MM.1S (cell line): ENCODE data around the gene SUV39H2.

Experiments
- EZH2 ChIP-seq: fragments of 300-600 bp; sonication (generic); optimal IDR thresholded peaks from 2 replicates; pipeline ENCODE3; 2017; ENCODE audit warnings: low read depth, mild to moderate bottlenecking, antibody characterized with exemption, low read length, mixed read lengths
- EZH2phosphoT487 ChIP-seq: fragments of 300-600 bp; sonication (generic); IDR thresholded peaks from 2 replicates; pipeline ENCODE4 v1.6.1; 2018; ENCODE audit warnings: antibody characterized with exemption, low read length
- TF ChIP-seq, protein P1 (sequence below): fragments of 300-600 bp; sonication (generic); IDR thresholded peaks from 2 replicates; pipeline ENCODE4 v1.5.1; 2016; ENCODE audit warnings: antibody characterized with exemption, low read length, mixed read lengths

DNA sequence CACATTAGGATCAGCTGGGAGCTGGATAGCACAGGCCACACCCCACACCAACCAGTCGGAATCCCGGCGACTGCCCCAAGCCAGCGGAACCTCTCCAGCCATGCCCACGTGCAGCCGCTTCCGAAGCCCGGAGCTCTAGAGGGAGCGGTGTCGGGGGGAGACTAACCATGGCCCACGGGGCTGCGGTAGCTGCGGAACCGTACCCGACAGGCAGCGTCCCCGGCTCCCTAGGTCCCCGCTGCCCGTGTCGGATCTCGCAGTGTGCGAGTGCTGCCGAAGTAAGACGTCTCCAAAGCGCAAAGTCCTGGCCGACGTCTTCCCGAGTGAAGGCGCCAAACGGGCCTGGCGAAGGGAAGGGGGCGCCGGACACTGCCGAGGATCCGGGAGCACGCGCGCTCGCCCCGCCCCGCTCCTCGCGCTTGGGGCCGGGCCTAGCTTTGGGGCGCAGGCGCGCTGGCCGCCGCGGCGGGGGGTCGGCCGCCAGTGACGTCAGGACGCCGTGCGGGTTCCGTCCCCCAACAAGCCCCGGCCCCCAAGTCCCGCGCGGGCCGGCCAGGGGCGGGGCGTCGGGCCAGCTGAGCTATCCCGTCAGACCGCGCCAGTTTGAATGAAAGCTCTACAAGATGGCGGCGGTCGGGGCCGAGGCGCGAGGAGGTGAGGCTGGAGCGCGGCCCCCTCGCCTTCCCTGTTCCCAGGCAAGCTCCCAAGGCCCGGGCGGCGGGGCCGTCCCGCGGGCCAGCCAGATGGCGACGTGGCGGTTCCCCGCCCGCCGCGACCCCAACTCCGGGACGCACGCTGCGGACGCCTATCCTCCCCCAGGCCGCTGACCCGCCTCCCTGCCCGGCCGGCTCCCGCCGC is at the start of gene SUV39H2:
- TF ChIP-seq, protein P1, sequence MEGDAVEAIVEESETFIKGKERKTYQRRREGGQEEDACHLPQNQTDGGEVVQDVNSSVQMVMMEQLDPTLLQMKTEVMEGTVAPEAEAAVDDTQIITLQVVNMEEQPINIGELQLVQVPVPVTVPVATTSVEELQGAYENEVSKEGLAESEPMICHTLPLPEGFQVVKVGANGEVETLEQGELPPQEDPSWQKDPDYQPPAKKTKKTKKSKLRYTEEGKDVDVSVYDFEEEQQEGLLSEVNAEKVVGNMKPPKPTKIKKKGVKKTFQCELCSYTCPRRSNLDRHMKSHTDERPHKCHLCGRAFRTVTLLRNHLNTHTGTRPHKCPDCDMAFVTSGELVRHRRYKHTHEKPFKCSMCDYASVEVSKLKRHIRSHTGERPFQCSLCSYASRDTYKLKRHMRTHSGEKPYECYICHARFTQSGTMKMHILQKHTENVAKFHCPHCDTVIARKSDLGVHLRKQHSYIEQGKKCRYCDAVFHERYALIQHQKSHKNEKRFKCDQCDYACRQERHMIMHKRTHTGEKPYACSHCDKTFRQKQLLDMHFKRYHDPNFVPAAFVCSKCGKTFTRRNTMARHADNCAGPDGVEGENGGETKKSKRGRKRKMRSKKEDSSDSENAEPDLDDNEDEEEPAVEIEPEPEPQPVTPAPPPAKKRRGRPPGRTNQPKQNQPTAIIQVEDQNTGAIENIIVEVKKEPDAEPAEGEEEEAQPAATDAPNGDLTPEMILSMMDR = no peak
- TF ChIP-seq EZH2phosphoT487 (no peak), EZH2 (no peak)
